GM21825 (cell line): ENCODE results near the gene KLHDC7B.
A peak's percentile ranks its signal among the peaks of the same experiment; 100 is the strongest.
"Not testable (repeated sequence)": the region's sequence is repeated elsewhere in the genome, so short reads cannot be mapped to it uniquely, and the experiment has no call there.

Experiments used
- ATAC-seq: cut with Tn5 transposase; IDR thresholded peaks from one replicate; pipeline ENCODE4 v1.9.1; 2021; ENCODE audit warnings: mild to moderate bottlenecking, moderate library complexity; ENCODE audit not compliant: unreplicated experiment

The KLHDC7B gene

GRCh38 chr22:50517495-50518260 is 28.0 kb upstream of the KLHDC7B start:
- no peak for ATAC-seq

GRCh38 chr22:50518606-50519005 is 27.1 kb upstream of the KLHDC7B start:
- ATAC-seq, result no peak

GRCh38 chr22:50519151-50519550 is 26.5 kb upstream of the KLHDC7B start:
- no peak for ATAC-seq

GRCh38 chr22:50520184-50520583 is 25.5 kb upstream of the KLHDC7B start:
- ATAC-seq, result not testable (repeated sequence)

- no peak for ATAC-seq
Measured at GRCh38 chr22:50520826-50521453, 24.8 kb upstream of the KLHDC7B start.

- ATAC-seq, result no peak
Measured at GRCh38 chr22:50521710-50522109, 24.0 kb upstream of the KLHDC7B start.

GRCh38 chr22:50522208-50522805 is 23.4 kb upstream of the KLHDC7B start:
- no peak for ATAC-seq

- no peak for ATAC-seq
Measured at GRCh38 chr22:50522806-50523438, 22.8 kb upstream of the KLHDC7B start.

- no peak for ATAC-seq
Measured at GRCh38 chr22:50523458-50523805, 22.3 kb upstream of the KLHDC7B start.

- no peak for ATAC-seq
Measured at GRCh38 chr22:50523806-50524675, 21.7 kb upstream of the KLHDC7B start.

- no peak for ATAC-seq
Measured at GRCh38 chr22:50524676-50525103, 21.0 kb upstream of the KLHDC7B start.

- ATAC-seq, result peak; percentile 34
Measured at GRCh38 chr22:50525104-50525857, 20.4 kb upstream of the KLHDC7B start, which contains the start of gene SCO2. Gene SCO2 (minus strand): TSS chr22:50525598. CDS start chr22:50524411, 1,187 bp downstream.

- peak; percentile 10 for ATAC-seq
Measured at GRCh38 chr22:50525858-50526107, 19.9 kb upstream of the KLHDC7B start.

GRCh38 chr22:50526108-50526833 is 19.4 kb upstream of the KLHDC7B start:
- ATAC-seq, result peak; percentile 27

- no peak for ATAC-seq
Measured at GRCh38 chr22:50526834-50527801, 18.6 kb upstream of the KLHDC7B start.

- no peak for ATAC-seq
Measured at GRCh38 chr22:50527921-50528681, 17.6 kb upstream of the KLHDC7B start.

GRCh38 chr22:50528682-50529415 is 16.9 kb upstream of the KLHDC7B start:
- ATAC-seq, result no peak
